D721Med (cell line): ENCODE data around the gene AHCTF1.

ENCODE experiments used
- DNase-seq: peaks from one replicate; pipeline ENCODE4 v3.0.0; 2011; ENCODE audit warnings: low spot score; ENCODE audit not compliant: insufficient read length
- FAIRE-seq: peaks from 2 replicates; lab custom pipeline; 2011; peaks lifted over from hg19 to GRCh38; lab: Jason Lieb, UNC
- CTCF ChIP-seq: IDR thresholded peaks from 2 replicates; pipeline ENCODE4 v1.5.1; 2012; ENCODE audit warnings: mild to moderate bottlenecking, control low read depth; ENCODE audit not compliant: insufficient read depth; ENCODE audit errors: missing control alignments

Gene AHCTF1

DNA sequence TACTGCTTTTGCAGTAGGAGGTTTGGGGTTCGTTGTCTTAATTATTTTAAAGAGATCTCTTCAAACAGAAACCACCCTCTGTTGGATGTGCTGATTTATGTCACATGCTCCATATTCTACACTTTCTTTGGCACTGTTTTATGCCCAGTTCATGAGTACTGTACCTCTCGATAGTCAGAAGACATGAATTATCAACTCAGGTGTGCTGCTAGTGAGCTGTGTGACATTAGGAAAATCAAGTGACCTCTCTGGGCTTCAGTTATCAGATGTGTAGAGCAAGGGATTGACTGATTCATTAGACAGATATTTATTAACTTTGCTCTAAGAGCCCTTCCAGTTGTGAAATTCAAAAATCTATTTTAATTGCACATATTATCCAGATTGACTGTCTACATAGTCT, 2.1 kb upstream of the AHCTF1 start:
- DNase-seq = no peak
- no peak for TF ChIP-seq CTCF
- FAIRE-seq = no peak

GRCh38 chr1:246932366-246932700, 585 bp upstream of the AHCTF1 start:
- DNase-seq = no peak
- FAIRE-seq = no peak

DNA sequence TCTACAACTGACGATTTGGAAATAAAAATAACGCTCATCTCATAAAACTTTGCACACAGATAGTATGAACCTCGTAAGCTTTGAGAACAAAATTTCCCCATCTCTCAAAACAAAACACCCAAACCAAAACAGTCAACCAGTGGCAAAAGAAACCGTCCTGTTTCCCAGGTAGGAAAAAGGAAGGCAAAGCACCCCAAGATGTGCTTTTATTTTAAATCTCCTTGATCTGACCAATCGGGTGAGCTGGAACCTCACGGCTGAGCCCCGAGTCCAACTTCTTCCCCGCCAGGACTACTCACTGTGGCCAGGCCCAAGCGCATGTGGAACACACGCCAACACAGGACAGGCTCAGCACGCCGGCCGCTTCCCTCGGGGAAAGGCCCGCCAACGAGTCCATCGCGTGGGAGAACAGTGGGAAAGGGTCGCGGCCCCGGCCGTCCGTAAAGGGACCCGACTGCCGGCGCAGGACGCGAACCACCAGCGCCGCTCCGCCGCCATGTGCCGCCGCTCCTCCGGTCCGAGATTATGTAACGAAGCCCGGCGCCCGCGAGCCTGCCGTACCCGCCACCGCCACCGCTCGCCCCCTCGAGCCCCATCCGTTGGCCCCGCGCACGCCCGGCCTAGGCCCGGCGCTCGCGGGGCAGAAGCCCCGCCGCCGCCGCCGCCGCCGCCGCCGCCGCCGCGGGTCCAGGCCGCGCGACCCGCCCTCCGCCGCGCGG, 759 bp downstream of the AHCTF1 start:
- FAIRE-seq = no peak
- DNase-seq = no peak
- no peak for TF ChIP-seq CTCF

More at GRCh38 chr1:246932366-246932700, 585 bp upstream of the AHCTF1 start:
- no peak for TF ChIP-seq CTCF

GRCh38 chr1:246925997-246926626, 5.6 kb downstream of the AHCTF1 start:
- no peak for DNase-seq
- no peak for TF ChIP-seq CTCF
- FAIRE-seq = no peak

DNA sequence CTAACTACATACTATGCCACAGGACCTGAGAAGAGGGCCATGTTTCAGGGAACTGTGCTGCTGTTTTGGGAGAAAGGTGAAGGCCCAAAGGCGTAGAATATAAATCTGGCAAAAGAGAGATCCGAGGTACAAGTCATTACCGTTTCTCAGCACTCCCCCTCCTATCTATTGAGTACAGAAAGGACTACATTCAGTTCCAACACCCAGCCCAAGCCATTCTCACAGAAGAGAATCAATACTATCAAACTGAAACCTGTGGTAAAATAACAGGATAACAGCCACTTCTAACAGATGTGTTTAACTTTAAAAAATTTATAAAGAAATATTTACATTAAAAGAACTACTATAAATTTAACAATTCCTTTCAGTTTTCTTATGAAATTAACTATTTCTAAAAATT, 7.8 kb downstream of the AHCTF1 start:
- DNase-seq (no peak), FAIRE-seq (no peak)
- no peak for TF ChIP-seq CTCF

GRCh38 chr1:246923482-246923881, 8.3 kb downstream of the AHCTF1 start:
- no peak for FAIRE-seq
- TF ChIP-seq CTCF = no peak
- no peak for DNase-seq

GRCh38 chr1:246921481-246921880, 10.3 kb downstream of the AHCTF1 start:
- no peak for DNase-seq
- no peak for FAIRE-seq
- TF ChIP-seq CTCF = no peak
